Gastroesophageal sphincter (tissue), 4 donors: ENCODE measurements around the gene TNFSF15. TPM values are rescaled to one million over a fixed set of nuclear protein-coding genes. Genes with fewer than 3 reads are reported as not detected.

Source experiments
- ATAC-seq: fragments of 150-250 bp; one replicate; pipeline ENCODE4 v1.9.1; 2016; ENCODE audit warnings: mild to moderate bottlenecking, moderate library complexity
- H3K27ac ChIP-seq, 4 donors: fragments of 200-600 bp; sonication (generic) in 3 of 4; 1 replicate in 3 of 4; 2 replicates in 1 of 4; pipeline ENCODE4 v1.5.1; 2016 to 2019
- H3K27me3 ChIP-seq: fragments of 200-600 bp; sonication (generic); one replicate; pipeline ENCODE4 v1.5.1; 2019
- H3K36me3 ChIP-seq, 2 donors: fragments of 200-600 bp; sonication (generic); one replicate each; pipeline ENCODE4 v1.5.1; 2019; ENCODE audit warnings: control low read depth in 1 of 2
- H3K4me1 ChIP-seq, 3 donors: fragments of 200-600 bp; sonication (generic); 1 replicate in 2 of 3; 2 replicates in 1 of 3; pipeline ENCODE4 v1.5.1; 2016 to 2019; ENCODE audit warnings: control low read depth in 2 of 3
- H3K4me3 ChIP-seq, 2 donors: fragments of 200-600 bp; sonication (generic); one replicate each; pipeline ENCODE4 v1.5.1; 2019; ENCODE audit warnings: mild to moderate bottlenecking in 1 of 2, moderate library complexity in 1 of 2
- H3K9me3 ChIP-seq, 3 donors: fragments of 200-600 bp; sonication (generic); one replicate each; pipeline ENCODE4 v1.5.1; 2017 to 2019; ENCODE audit warnings: control low read depth in 2 of 3
- EP300 ChIP-seq: sonication (generic); formaldehyde crosslinking; IDR thresholded peaks from one replicate; pipeline ENCODE4 v1.6.1; 2017; ENCODE audit warnings: antibody characterized with exemption, mild to moderate bottlenecking
- POLR2A ChIP-seq, 2 donors: fragments of 450-650 bp; IDR thresholded peaks; one replicate each; pipeline ENCODE4 v1.6.1; 2017; ENCODE audit warnings: antibody characterized with exemption in 2 of 2, mild to moderate bottlenecking in 2 of 2, moderate library complexity in 1 of 2
- POLR2AphosphoS5 ChIP-seq: sonication (generic); formaldehyde crosslinking; IDR thresholded peaks from one replicate; pipeline ENCODE4 v1.6.1; 2017; ENCODE audit warnings: antibody characterized with exemption
- WGBS, 2 donors: methylation state at CpG; one replicate each; pipeline ENCODE4 v1.1.5; 2018; ENCODE audit warnings: low coverage in 1 of 2; 5-methylcytosine and 5-hydroxymethylcytosine counted together
- total RNA-seq, 4 donors: library from RNA; depleted of rRNA; stranded (reverse); fragments of >200 nt; gene quantifications; one replicate each; pipeline ENCODE4 v1.1.0, GENCODE V29; 2016
- TF ChIP-seq, protein P1 (sequence below), 4 experiments: fragments of 200-600 bp in 2 of 4; fragments of 450-650 bp in 2 of 4; sonication (generic) in 1 of 4; IDR thresholded peaks; one replicate each; pipeline ENCODE4 v1.5.1; 2017 to 2019; ENCODE audit warnings: antibody characterized with exemption in 4 of 4, mild to moderate bottlenecking in 2 of 4, moderate library complexity in 2 of 4

Gene TNFSF15
- total RNA-seq, 4 donors from 2014 or later, result 0.13 to 0.27 (median 0.19) TPM

DNA sequence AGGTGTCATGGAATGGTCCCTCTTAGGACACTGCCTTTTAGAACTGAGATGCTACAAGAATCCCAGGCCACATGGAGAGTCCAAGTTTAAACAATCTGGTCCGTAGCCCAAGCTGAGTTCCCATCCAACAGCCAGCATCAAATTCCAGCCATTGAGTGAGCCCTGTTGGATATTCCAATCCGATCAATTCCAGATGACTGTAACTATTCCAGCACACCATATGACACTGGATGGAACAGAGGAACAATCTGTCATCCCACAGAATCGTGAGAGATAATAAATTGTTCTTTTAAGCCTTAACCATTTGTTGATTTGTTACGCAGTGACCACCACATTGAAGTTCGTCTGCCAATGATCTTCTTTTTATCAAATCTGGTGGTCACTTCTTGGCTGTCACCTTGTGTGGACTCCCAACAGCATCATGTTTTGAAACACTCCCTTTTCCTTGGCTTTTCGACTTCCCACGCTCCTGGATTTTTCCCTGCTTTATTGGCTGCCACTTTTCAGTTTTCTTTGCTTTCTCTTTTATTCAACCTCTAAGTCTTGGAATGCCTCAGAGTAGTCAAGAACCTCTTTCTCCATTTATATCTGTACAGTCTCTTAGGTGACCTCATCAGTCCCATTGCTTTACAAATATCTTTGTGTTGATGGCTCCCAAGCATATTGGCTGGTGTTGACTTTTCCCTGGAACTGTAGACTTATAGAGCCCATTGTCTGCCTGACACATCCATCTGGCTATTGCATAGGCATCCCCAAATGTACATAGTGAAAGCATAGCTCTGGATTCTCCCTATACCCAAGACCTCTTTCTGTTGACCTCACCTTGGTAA, 46.1 kb downstream of the TNFSF15 start:
- peaks cover 0 to 11% (median 0%) of the 10 kb centered on the region in 3 donors for H3K9me3 ChIP-seq
- WGBS, 2 donors, result 47 to 73% methylated on average over 7 of the region's 7 CpGs
- TF ChIP-seq, protein P1, sequence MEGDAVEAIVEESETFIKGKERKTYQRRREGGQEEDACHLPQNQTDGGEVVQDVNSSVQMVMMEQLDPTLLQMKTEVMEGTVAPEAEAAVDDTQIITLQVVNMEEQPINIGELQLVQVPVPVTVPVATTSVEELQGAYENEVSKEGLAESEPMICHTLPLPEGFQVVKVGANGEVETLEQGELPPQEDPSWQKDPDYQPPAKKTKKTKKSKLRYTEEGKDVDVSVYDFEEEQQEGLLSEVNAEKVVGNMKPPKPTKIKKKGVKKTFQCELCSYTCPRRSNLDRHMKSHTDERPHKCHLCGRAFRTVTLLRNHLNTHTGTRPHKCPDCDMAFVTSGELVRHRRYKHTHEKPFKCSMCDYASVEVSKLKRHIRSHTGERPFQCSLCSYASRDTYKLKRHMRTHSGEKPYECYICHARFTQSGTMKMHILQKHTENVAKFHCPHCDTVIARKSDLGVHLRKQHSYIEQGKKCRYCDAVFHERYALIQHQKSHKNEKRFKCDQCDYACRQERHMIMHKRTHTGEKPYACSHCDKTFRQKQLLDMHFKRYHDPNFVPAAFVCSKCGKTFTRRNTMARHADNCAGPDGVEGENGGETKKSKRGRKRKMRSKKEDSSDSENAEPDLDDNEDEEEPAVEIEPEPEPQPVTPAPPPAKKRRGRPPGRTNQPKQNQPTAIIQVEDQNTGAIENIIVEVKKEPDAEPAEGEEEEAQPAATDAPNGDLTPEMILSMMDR (IDR thresholded peaks at IDR 0.05), result no peak
- TF ChIP-seq POLR2AphosphoS5, result no peak
- TF ChIP-seq POLR2A (IDR thresholded peaks at IDR 0.05), result no peak
- TF ChIP-seq EP300, result no peak
- H3K27ac ChIP-seq, result no peak overlapping the region
- H3K36me3 ChIP-seq, result no peaks in the 10 kb centered on the region
- no peak overlapping the region for H3K4me3 ChIP-seq
- peaks cover 8% of the 10 kb centered on the region for H3K27me3 ChIP-seq
- ATAC-seq, result no peak
- no peaks in the 10 kb centered on the region for H3K4me1 ChIP-seq

- Histone ChIP-seq H3K27me3 (peaks cover 6% of the 10 kb centered on the region), H3K4me1 (no peaks in the 10 kb centered on the region), H3K9me3 (peaks cover 0 to 11% (median 0%) of the 10 kb centered on the region in 3 donors), H3K4me3 (no peak overlapping the region), H3K36me3 (no peaks in the 10 kb centered on the region), H3K27ac (no peak overlapping the region)
- TF ChIP-seq POLR2A (IDR thresholded peaks at IDR 0.05) (no peak), POLR2AphosphoS5 (no peak), EP300 (no peak)
- TF ChIP-seq, protein P1 (IDR thresholded peaks at IDR 0.05), result no peak
- 44 to 55% methylated on average over 8 to 9 of the region's 9 CpGs for WGBS, 2 donors
- no peak for ATAC-seq
Measured at GRCh38 chr9:114757984-114758383, 47.9 kb downstream of the TNFSF15 start.

DNA sequence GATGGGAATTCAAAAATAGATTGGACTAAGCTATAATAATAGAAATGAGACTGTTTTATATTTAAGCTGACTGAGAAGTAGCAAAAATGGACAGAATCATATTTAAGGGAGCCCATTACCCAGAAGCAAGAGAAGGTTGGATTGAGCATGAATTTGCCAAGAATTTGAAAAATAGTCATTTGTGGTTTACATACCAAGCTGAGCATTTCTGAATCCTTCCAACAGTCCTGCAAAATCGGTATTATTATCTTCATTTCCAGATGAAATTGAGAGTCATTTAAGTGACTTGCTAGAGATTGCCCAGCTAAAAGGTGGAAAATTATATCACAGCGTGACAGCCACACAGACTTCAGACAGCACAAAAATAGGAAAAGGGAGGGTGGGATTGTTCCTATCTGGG, 48.4 kb downstream of the TNFSF15 start:
- Histone ChIP-seq H3K27ac (no peak overlapping the region), H3K4me1 (no peaks in the 10 kb centered on the region), H3K4me3 (no peak overlapping the region), H3K27me3 (peaks cover under 1% of the 10 kb centered on the region), H3K9me3 (peaks cover 0 to 11% (median 0%) of the 10 kb centered on the region in 3 donors), H3K36me3 (no peaks in the 10 kb centered on the region)
- TF ChIP-seq POLR2AphosphoS5 (no peak), POLR2A (IDR thresholded peaks at IDR 0.05) (no peak), EP300 (no peak)
- TF ChIP-seq, protein P1 (IDR thresholded peaks at IDR 0.05), result no peak
- 58 to 69% methylated on average over 2 of the region's 2 CpGs for WGBS, 2 donors
- no peak for ATAC-seq

DNA sequence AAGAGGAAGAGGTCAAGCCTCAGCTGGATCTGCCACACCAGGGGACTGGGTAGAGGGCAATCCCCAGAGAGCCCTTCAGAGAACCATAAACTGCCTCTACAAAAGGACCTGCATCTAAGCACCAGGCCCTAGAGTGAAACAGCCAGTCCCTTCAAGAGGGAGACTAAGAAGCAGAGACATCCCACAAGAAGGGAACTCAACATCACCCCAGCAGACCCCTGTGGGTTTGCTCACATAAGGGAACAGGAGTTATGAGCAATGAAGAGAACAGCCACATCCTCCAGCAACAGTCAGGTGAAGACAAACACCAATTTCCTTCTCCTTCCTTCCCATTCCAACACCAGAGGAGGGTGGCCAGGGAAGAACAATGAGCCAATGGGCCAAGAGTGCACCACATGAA, 48.9 kb downstream of the TNFSF15 start:
- peaks cover 0 to 11% (median 0%) of the 10 kb centered on the region in 3 donors for H3K9me3 ChIP-seq
- ATAC-seq, result no peak
- TF ChIP-seq, protein P1 (IDR thresholded peaks at IDR 0.05), result no peak
- TF ChIP-seq EP300, result no peak
- no peak for TF ChIP-seq POLR2A (IDR thresholded peaks at IDR 0.05)
- TF ChIP-seq POLR2AphosphoS5, result no peak
- H3K27me3 ChIP-seq, result no peaks in the 10 kb centered on the region
- no peak overlapping the region for H3K4me3 ChIP-seq
- H3K36me3 ChIP-seq, result no peaks in the 10 kb centered on the region
- no peak overlapping the region for H3K27ac ChIP-seq
- no peaks in the 10 kb centered on the region for H3K4me1 ChIP-seq

- no peaks in the 10 kb centered on the region for H3K36me3 ChIP-seq
- TF ChIP-seq, protein P1 (IDR thresholded peaks at IDR 0.05), result no peak
- TF ChIP-seq POLR2AphosphoS5 (no peak), POLR2A (IDR thresholded peaks at IDR 0.05) (no peak), EP300 (no peak)
- no peak overlapping the region for H3K27ac ChIP-seq
- no peak overlapping the region for H3K4me3 ChIP-seq
- peaks cover 0 to 8% (median 0%) of the 10 kb centered on the region in 3 donors for H3K9me3 ChIP-seq
- 76 to 100% methylated on average over 2 to 3 of the region's 3 CpGs for WGBS, 2 donors
- ATAC-seq, result no peak
- H3K27me3 ChIP-seq, result no peaks in the 10 kb centered on the region
- H3K4me1 ChIP-seq, result no peaks in the 10 kb centered on the region
Measured at GRCh38 chr9:114754581-114754980, 51.3 kb downstream of the TNFSF15 start.
